Suppressor macrophage treated with lipopolysaccharide for 4 hours (primary cell): Measurements from ENCODE around the gene FEM1A.
"Not testable (repeated sequence)": the region's sequence is repeated elsewhere in the genome, so short reads cannot be mapped to it uniquely, and the experiment has no call there.

Source experiments
- DNase-seq: peaks from one replicate; pipeline ENCODE4 v3.0.0-alpha.2; 2020

FEM1A gene

GRCh38 chr19:4775627-4776152 is 15.8 kb upstream of the FEM1A start:
- DNase-seq = no peak

- no peak for DNase-seq
These were observed 14.9 kb upstream of the FEM1A start for GRCh38 chr19:4776436-4777211.

- DNase-seq = not testable (repeated sequence)
These were observed 13.4 kb upstream of the FEM1A start for GRCh38 chr19:4778124-4778523.

- DNase-seq = no peak
These were observed 10.7 kb upstream of the FEM1A start for GRCh38 chr19:4780860-4781259.

- no peak for DNase-seq
These were observed 9.7 kb upstream of the FEM1A start for GRCh38 chr19:4781801-4782200.

- not testable (repeated sequence) for DNase-seq
These were observed 5.0 kb upstream of the FEM1A start for GRCh38 chr19:4786412-4787016.

GRCh38 chr19:4792019-4792865 is 708 bp downstream of the FEM1A start:
- DNase-seq = not testable (repeated sequence)

- DNase-seq = not testable (repeated sequence)
These were observed 1.3 kb downstream of the FEM1A start for GRCh38 chr19:4792866-4793195.

GRCh38 chr19:4793278-4793677 is 1.7 kb downstream of the FEM1A start:
- DNase-seq = not testable (repeated sequence)

GRCh38 chr19:4794971-4795370 is 3.4 kb downstream of the FEM1A start:
- DNase-seq = no peak

GRCh38 chr19:4795400-4795799 is 3.9 kb downstream of the FEM1A start:
- DNase-seq = peak; percentile 28

GRCh38 chr19:4800591-4801081 is 9.1 kb downstream of the FEM1A start:
- DNase-seq = no peak

- DNase-seq = no peak
These were observed 9.6 kb downstream of the FEM1A start for GRCh38 chr19:4801085-4801619.

GRCh38 chr19:4802711-4803110 is 11.2 kb downstream of the FEM1A start:
- no peak for DNase-seq

- DNase-seq = peak; percentile 70
These were observed 12.5 kb downstream of the FEM1A start for GRCh38 chr19:4803736-4804695.

- not testable (repeated sequence) for DNase-seq
These were observed 13.6 kb downstream of the FEM1A start for GRCh38 chr19:4805140-4805539.

GRCh38 chr19:4806384-4806783 is 14.8 kb downstream of the FEM1A start:
- no peak for DNase-seq

- DNase-seq = peak; percentile 96
These were observed 15.7 kb downstream of the FEM1A start for GRCh38 chr19:4807188-4807587.

GRCh38 chr19:4811328-4812131 is 20.0 kb downstream of the FEM1A start:
- DNase-seq = peak; percentile 79

- DNase-seq = no peak
These were observed 23.3 kb downstream of the FEM1A start for GRCh38 chr19:4814625-4815425.
